NCI-H526 treated with DMSO at 0.1 percent for 48 hours (cell line): Measurements from ENCODE around the gene LSM5.

ENCODE experiments used
- DNase-seq: peaks from one replicate; lab custom pipeline; 2025; lab: John Stamatoyannopoulos, UW

LSM5 gene

DNA sequence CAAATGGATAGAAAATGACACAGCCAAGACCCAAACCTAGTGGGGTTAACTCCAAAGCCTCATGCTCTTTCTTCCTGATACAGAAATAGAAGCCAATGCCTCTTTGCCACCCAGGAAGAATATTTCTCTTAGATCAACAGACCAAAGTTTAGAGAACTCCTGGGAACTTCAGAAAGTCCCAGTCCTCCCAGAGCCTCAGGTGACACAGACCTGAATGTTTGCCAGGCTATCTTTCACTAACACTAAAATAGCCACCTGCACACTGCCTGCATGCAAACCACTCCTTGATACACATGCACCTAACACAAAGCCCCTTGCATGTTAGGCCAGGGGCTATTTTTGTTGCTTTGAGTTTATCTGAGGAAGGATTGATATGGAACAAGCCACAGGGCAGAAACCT, 27.7 kb downstream of the LSM5 start:
- no peak for DNase-seq

DNA sequence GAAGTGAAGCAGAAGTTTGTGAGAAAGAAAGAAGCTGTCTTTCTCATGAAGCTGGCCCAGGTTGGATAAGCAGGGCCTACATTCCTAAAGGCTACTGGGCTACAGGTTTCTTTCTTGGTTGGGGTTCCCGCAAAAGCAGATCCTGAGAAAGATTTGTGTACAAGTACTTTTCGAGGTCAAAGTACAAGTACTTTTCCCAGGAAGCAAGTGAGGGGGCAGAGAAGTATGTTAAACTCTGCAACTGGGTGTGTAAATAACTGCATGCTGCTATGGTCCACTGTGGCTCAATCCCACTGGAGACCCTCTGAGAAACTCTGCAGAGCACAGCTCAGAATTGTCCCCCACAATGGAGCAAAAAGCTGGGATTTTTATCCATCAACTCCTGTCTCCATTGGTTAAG, 28.7 kb downstream of the LSM5 start:
- DNase-seq, result no peak

DNA sequence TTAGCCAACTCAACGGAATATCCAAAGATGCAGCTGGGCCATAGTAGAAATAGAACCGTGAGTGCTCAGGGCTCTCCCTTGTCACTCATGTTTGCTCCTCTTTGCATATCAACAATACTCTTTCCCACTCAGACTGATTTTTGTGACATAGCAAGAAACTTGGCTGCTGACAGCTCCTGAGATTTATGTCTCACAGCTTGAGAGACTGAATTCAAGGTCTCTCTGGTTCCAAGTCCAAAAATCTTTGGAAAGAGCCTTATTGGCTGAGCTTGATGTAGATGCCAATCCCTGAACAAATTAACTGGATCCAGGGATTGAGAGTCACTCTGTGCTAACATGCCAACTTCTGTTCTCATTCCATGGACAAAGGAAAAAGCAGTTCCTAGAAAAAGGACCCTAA, 30.4 kb downstream of the LSM5 start:
- no peak for DNase-seq

- DNase-seq, result no peak
Observed at GRCh38 chr7:32458025-32458424, 32.2 kb downstream of the LSM5 start.

DNA sequence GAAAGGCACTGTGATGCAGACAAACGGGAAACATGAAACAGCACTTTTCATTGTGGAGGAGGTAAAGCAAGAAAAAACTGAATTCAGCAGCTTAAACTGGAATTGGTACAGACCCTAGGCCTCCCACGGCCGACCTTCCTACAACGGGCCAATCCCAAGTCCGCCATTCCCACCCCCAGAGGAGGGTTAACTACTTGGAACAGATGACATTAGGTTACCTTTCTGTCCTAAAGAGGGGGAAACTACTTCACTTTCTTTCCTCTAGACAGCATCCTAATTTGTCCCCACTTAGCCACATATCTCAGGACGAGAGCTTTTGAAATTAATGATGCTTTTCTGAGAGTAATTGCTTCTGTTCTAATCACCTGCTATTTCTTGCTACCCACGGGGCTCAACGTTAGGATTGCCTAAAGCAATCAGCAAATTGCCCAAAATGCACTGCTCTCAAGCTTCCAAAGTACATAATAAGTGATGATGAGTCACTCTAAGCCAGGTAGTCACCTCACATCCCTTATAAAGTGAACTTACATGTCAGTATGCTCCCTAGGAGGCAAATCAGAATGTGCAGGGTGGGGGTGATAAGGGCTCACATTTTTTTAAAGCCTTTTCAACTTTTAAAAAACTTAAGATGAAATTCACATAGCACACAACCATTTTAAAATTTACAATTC, 36.7 kb downstream of the LSM5 start:
- no peak for DNase-seq

GRCh38 chr7:32447218-32447617, 43.0 kb downstream of the LSM5 start:
- DNase-seq, result no peak

- no peak for DNase-seq
Observed at GRCh38 chr7:32436146-32436928, 53.8 kb downstream of the LSM5 start.
